Endodermal cell (in vitro differentiated cells): ENCODE data around the gene FAHD2A. TPM values are rescaled to one million over a fixed set of nuclear protein-coding genes. Genes with fewer than 3 reads are reported as not detected.
A peak's percentile ranks its signal among the peaks of the same experiment; 100 is the strongest.

Experiments
- DNase-seq: peaks from one replicate; pipeline ENCODE4 v3.0.0-alpha.2; 2017
- H3K27ac ChIP-seq: 2 replicates; pipeline ENCODE4 v1.5.1; 2013; ENCODE audit warnings: mild to moderate bottlenecking, low read depth, low read length, moderate library complexity
- H3K27me3 ChIP-seq: 2 replicates; pipeline ENCODE4 v1.6.1; 2013; ENCODE audit warnings: mild to moderate bottlenecking, low read length, moderate library complexity; ENCODE audit not compliant: insufficient read depth, control insufficient read depth, poor library complexity, severe bottlenecking
- H3K36me3 ChIP-seq: 2 replicates; pipeline ENCODE4 v1.7.0; 2013; ENCODE audit warnings: mild to moderate bottlenecking, low read length, moderate library complexity; ENCODE audit not compliant: control insufficient read depth, insufficient read depth
- H3K4me1 ChIP-seq: one replicate; pipeline ENCODE4 v1.7.0; 2013; ENCODE audit warnings: low read length; ENCODE audit not compliant: control insufficient read depth, insufficient read depth
- H3K4me3 ChIP-seq: 2 replicates; pipeline ENCODE4 v1.5.1; 2013; ENCODE audit warnings: mild to moderate bottlenecking, low read length, moderate library complexity
- H3K9ac ChIP-seq: 2 replicates; pipeline ENCODE4 v1.6.1; 2013; ENCODE audit warnings: mild to moderate bottlenecking, low read length, moderate library complexity; ENCODE audit not compliant: poor library complexity, severe bottlenecking; ENCODE audit errors: extremely low read depth
- H3K9me3 ChIP-seq: 2 replicates; pipeline ENCODE4 v1.6.1; 2013; ENCODE audit warnings: mild to moderate bottlenecking, low read length, moderate library complexity; ENCODE audit not compliant: control insufficient read depth
- H3K27ac Mint-ChIP-seq: 2 replicates; pipeline ENCODE4 v1.8.0; 2020; ENCODE audit warnings: mixed read lengths
- H3K27me3 Mint-ChIP-seq: 2 replicates; pipeline ENCODE4 v1.8.0; 2021; ENCODE audit warnings: mild to moderate bottlenecking, mixed read lengths; ENCODE audit not compliant: insufficient read depth
- H3K36me3 Mint-ChIP-seq: 2 replicates; pipeline ENCODE4 v1.8.0; 2020; ENCODE audit warnings: low read depth, mixed read lengths
- H3K4me1 Mint-ChIP-seq: 2 replicates; pipeline ENCODE4 v1.8.0; 2020; ENCODE audit warnings: mixed read lengths
- H3K4me3 Mint-ChIP-seq: 2 replicates; pipeline ENCODE4 v1.8.0; 2020; ENCODE audit warnings: mild to moderate bottlenecking, moderate library complexity, mixed read lengths
- H3K9me3 Mint-ChIP-seq: 2 replicates; pipeline ENCODE4 v1.8.0; 2020; ENCODE audit warnings: mild to moderate bottlenecking, mixed read lengths
- whole genome bisulfite sequencing, 2 experiments: methylation state at CpG; one replicate each; pipeline versions ENCODE4 v1.1.5 to v1.1.7; 2013; ENCODE audit warnings: missing lambda C conversion rate in 2 of 2, mixed read lengths in 1 of 2; ENCODE audit not compliant: insufficient coverage in 1 of 2, insufficient read length in 1 of 2; 5-methylcytosine and 5-hydroxymethylcytosine counted together
- total RNA-seq, 2 donors: library from RNA; stranded (reverse); fragmentation: NEBNext Ultra II Directional in 1 of 2; extraction: Animal tissue kit (Norgen Biotek cat#: 25700) in 1 of 2; gene quantifications; 2 replicates in 1 of 2; 3 replicates in 1 of 2; pipeline ENCODE4 v1.2.1, GENCODE V29; 2021
- TF ChIP-seq, protein P1 (sequence below): fragments of 200-600 bp; sonication (generic); conservative IDR thresholded peaks from 2 replicates; pipeline ENCODE4 v1.5.0; 2021; ENCODE audit warnings: antibody characterized with exemption, mild to moderate bottlenecking

FAHD2A gene
- total RNA-seq, 2 donors from 2014 or later = 45.2 to 49.4 TPM

DNA sequence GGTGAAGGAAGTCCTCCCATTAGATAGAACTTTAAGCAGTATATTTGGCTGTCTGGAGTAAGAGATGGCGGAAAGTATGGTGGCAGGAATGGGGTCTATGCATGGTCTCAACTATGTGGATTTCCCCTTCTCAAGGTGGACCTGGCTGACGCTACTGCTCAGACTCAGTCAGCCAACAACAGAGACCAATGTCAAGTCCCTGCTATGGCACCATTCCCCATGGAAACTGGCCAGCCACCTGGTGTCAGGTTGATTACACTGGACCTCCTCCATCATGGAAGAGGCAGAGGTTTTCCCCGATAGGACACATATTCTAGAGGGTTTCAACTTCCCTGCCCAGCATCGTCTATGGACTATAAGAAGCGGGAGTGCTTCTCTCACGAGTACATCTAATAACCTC lies 8.6 kb upstream of the FAHD2A start:
- peaks cover 46% of the 10 kb centered on the region for H3K27me3 Mint-ChIP-seq
- Histone ChIP-seq H3K4me1 (no peaks in the 10 kb centered on the region), H3K9me3 (no peaks in the 10 kb centered on the region), H3K4me3 (no peak overlapping the region), H3K27me3 (no peaks in the 10 kb centered on the region), H3K27ac (no peak overlapping the region), H3K36me3 (no peaks in the 10 kb centered on the region), H3K9ac (no peak overlapping the region)
- no peaks in the 10 kb centered on the region for H3K36me3 Mint-ChIP-seq
- TF ChIP-seq, protein P1, sequence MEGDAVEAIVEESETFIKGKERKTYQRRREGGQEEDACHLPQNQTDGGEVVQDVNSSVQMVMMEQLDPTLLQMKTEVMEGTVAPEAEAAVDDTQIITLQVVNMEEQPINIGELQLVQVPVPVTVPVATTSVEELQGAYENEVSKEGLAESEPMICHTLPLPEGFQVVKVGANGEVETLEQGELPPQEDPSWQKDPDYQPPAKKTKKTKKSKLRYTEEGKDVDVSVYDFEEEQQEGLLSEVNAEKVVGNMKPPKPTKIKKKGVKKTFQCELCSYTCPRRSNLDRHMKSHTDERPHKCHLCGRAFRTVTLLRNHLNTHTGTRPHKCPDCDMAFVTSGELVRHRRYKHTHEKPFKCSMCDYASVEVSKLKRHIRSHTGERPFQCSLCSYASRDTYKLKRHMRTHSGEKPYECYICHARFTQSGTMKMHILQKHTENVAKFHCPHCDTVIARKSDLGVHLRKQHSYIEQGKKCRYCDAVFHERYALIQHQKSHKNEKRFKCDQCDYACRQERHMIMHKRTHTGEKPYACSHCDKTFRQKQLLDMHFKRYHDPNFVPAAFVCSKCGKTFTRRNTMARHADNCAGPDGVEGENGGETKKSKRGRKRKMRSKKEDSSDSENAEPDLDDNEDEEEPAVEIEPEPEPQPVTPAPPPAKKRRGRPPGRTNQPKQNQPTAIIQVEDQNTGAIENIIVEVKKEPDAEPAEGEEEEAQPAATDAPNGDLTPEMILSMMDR = no peak
- no peaks in the 10 kb centered on the region for H3K9me3 Mint-ChIP-seq
- no peak overlapping the region for H3K27ac Mint-ChIP-seq
- peaks cover 2% of the 10 kb centered on the region for H3K4me1 Mint-ChIP-seq
- no peak overlapping the region for H3K4me3 Mint-ChIP-seq
- WGBS, 2 experiments = 91% methylated on average over 6 of the region's 6 CpGs
- no peak for DNase-seq

DNA sequence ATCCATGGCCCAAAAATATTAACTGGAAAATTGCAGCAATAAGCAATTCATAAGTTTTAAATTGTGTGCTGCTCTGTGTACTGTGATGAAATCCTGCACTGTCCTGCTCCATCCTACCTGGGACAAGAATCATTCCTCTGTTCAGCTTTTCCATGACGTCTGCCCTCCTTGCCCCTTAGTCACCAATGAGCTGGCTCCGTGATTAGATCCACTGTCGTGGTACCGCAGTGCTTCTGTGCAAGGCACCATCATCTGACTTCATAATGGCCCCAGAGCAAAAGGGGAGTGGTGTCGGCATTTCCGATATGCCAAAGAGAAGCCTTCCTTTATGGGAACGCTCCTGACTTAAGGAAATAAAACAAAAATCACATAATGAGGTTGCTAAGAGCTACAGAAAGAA lies 3.4 kb upstream of the FAHD2A start:
- no peak overlapping the region for H3K27ac Mint-ChIP-seq
- 90 to 92% methylated on average over 7 of the region's 7 CpGs for WGBS, 2 experiments
- Histone ChIP-seq H3K9me3 (no peaks in the 10 kb centered on the region), H3K36me3 (no peaks in the 10 kb centered on the region), H3K4me1 (peaks cover 2% of the 10 kb centered on the region), H3K9ac (no peak overlapping the region), H3K27ac (no peak overlapping the region), H3K4me3 (no peak overlapping the region), H3K27me3 (no peaks in the 10 kb centered on the region)
- peaks cover 44% of the 10 kb centered on the region for H3K27me3 Mint-ChIP-seq
- H3K36me3 Mint-ChIP-seq = no peaks in the 10 kb centered on the region
- no peak for DNase-seq
- TF ChIP-seq, protein P1 = no peak
- no peak overlapping the region for H3K4me3 Mint-ChIP-seq
- H3K9me3 Mint-ChIP-seq = no peaks in the 10 kb centered on the region
- peaks cover 7% of the 10 kb centered on the region for H3K4me1 Mint-ChIP-seq

DNA sequence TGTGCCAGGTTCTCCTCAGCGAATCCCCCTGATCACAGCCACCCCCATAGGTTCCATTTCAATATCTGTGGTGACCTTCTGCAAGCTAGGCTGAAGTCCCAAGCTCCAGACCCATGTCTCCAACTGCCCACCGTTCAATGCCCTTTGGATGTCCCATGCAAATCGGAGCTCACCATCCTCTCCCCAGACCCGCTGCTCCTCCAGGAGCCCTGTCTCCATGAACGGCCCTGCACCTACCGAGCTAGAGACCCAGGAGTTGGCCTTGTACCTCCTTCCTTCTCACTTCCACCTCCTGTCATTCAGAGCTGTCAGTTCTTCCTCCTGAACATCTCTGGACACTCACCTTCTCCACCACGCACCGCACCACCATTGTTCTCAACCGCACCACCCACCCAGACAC lies 1.0 kb upstream of the FAHD2A start:
- Histone ChIP-seq H3K27me3 (no peaks in the 10 kb centered on the region), H3K36me3 (no peaks in the 10 kb centered on the region), H3K9me3 (no peaks in the 10 kb centered on the region), H3K9ac (no peak overlapping the region), H3K4me1 (peaks cover 2% of the 10 kb centered on the region), H3K27ac (no peak overlapping the region), H3K4me3 (peak overlapping the region; percentile 96)
- peaks cover 7% of the 10 kb centered on the region for H3K4me1 Mint-ChIP-seq
- no peaks in the 10 kb centered on the region for H3K36me3 Mint-ChIP-seq
- no peak for DNase-seq
- 79 to 84% methylated on average over 7 to 9 of the region's 9 CpGs for WGBS, 2 experiments
- peaks cover 31% of the 10 kb centered on the region for H3K27me3 Mint-ChIP-seq
- H3K4me3 Mint-ChIP-seq = peak overlapping the region; percentile 97
- H3K9me3 Mint-ChIP-seq = no peaks in the 10 kb centered on the region
- TF ChIP-seq, protein P1 = no peak
- no peak overlapping the region for H3K27ac Mint-ChIP-seq
